GM10266 (cell line): Measurements from ENCODE around the gene TAAR9.
"Not testable (repeated sequence)": the region's sequence is repeated elsewhere in the genome, so short reads cannot be mapped to it uniquely, and the experiment has no call there.

ENCODE experiments used
- DNase-seq: peaks from one replicate; pipeline ENCODE4 v3.0.0; 2012; ENCODE audit errors: extremely low spot score
- TF ChIP-seq, protein P1 (sequence below): IDR thresholded peaks from 2 replicates; pipeline ENCODE4 v1.5.1; 2012; ENCODE audit warnings: mild to moderate bottlenecking, low read depth; ENCODE audit not compliant: control insufficient read depth, insufficient read depth; ENCODE audit errors: missing control alignments

Gene TAAR9

DNA sequence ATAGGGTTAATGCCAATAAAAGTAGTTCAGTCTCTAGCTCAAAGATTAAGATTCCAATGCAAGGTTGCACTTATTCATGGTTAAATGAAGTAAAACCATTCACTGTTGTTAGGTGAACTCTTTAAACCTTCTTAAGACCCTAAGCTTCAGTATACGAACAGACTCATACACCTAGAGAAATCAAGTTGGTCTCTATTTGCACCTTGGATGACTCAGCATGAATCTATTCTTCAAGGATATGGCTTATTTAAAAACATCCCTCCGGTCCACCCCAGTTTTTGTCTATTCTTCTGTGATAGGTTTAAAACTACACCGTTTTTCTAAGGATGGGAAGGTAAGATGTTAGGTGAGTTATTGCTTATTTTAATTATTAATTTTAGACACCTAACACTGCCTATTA lies 932 bp upstream of the TAAR9 start:
- TF ChIP-seq, protein P1, sequence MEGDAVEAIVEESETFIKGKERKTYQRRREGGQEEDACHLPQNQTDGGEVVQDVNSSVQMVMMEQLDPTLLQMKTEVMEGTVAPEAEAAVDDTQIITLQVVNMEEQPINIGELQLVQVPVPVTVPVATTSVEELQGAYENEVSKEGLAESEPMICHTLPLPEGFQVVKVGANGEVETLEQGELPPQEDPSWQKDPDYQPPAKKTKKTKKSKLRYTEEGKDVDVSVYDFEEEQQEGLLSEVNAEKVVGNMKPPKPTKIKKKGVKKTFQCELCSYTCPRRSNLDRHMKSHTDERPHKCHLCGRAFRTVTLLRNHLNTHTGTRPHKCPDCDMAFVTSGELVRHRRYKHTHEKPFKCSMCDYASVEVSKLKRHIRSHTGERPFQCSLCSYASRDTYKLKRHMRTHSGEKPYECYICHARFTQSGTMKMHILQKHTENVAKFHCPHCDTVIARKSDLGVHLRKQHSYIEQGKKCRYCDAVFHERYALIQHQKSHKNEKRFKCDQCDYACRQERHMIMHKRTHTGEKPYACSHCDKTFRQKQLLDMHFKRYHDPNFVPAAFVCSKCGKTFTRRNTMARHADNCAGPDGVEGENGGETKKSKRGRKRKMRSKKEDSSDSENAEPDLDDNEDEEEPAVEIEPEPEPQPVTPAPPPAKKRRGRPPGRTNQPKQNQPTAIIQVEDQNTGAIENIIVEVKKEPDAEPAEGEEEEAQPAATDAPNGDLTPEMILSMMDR, result no peak

DNA sequence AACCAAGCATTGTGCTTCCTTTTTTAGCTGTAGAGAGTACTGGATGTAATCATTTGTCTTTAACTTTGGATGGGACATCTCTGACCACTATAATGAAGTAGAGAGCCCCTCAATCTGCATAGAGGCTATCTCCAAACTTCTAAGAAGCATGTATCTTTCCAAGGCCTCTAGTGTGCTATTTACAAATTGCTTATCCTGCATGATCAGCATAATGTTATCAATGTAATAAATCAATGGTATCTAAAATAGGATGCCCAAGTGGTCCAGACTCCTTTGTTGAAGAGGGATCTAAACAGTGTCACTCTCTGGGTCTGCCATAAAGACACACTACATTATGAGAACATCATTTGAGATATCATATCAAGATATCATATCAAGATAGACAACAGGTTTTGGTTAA lies 6.7 kb downstream of the TAAR9 start:
- TF ChIP-seq, protein P1, result no peak
- no peak for DNase-seq

More for the DNA sequence above, 932 bp upstream of the TAAR9 start:
- no peak for DNase-seq

DNA sequence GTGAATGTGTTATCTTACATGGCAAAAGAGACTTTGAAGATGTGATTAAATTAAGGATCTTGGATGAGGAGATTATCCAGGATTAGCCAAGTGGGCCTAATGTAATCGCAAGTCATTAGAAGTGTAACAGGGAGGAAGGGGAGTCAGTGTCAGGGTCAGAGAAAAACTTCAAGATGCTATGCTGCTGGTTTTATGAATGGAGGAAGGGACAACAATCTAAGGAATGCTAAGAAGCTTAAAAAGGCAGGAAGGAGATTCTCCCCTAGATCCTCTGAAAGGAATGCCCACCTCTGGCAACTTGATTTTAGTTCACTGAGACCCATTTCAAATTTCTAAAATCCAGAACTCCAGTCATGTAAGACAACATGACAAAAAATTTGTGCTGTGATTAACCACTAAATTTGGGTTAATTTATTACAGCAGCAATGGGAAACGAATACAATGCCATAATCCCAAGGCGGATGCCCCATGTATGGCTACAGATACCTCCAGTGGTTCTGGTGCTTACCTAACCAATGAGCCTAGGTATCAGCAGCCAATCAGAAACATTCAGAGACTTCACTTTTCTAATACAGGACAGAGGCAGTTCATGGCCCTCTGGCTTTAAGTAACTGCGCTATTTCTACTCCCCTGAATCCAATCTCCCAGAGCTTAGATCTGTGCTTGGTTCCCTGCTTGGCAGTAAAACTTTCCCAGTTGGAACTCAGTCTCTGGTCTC lies 10.8 kb downstream of the TAAR9 start:
- TF ChIP-seq, protein P1, result no peak
- no peak for DNase-seq

DNA sequence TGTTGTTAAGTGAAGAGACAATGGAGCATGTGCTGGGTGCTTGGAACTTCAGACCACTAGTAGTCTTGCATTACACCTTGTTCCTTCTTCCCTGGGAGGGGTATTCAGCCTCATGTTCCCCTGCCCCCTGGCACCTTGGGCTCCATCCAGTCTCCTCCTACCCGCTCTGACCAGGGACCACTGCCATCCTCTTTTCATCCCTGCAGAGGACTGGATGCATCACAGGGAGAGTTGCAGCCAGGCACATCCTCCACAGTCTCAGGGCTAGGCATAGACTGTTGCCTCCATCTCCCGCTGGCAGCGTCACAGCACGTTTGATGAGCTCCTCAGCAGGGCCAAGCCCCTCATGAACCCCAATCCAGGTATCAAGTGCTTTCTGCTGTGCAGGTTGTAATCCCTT lies 13.1 kb downstream of the TAAR9 start:
- no peak for DNase-seq
- TF ChIP-seq, protein P1, result no peak

DNA sequence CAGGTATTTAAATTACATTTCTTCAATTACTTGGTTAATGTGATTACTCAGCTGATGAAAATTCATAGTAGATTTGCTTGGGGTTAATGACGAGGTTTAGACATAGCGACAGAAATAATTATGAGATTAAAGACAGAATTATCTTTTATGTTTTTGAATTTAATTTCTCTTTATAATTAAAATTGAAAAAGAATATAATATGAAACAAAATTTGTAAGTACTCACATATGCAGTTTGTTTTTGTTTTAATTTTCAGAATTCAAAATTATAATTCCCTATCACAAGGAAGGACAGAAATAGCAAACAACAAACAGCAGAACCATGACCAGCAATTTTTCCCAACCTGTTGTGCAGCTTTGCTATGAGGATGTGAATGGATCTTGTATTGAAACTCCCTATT lies 14.3 kb downstream of the TAAR9 start, which contains the start of gene TAAR8:
Gene TAAR8 (plus strand): TSS at position 301 of the 400 bp plus-strand sequence. CDS start 21 bp downstream, at position 322.
- no peak for DNase-seq
- TF ChIP-seq, protein P1, result no peak

DNA sequence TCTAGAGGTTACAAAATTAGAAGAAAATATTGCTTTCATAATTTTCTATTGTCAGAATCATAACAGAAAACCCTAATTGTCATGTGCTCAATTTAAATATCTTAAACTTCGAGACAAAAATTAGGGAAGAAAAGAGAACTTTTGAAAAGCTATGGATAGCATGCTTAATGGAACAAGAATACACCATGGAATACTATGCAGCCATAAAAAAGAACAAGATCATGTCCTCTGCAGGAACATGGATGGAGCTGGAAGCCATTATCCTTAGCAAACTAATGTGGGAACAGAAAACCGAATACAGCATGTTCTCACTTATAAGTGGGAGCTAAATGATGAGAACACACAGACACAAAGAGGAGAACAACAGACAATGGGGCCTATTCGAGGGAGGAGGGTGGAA lies 22.0 kb downstream of the TAAR9 start:
- not testable (repeated sequence) for DNase-seq

DNA sequence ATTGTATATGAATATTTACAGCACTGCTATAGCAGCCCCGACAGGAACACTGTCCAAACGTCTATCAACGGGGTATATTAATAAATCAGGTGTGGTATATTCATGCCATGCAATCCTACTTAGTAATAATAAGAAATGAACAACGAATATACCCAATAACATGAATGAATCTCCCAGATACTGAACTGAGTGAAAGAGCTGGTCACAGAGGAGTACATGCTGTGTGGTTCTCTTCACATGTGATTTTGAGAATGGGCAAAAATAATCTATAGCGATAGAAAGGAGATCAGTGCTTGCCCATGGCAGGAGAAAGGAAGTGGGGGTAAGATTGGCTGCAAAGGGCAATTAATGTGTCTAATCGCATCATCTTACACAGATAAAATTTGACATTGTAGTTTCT lies 28.3 kb downstream of the TAAR9 start:
- no peak for DNase-seq
- TF ChIP-seq, protein P1, result no peak
